Adipocyte (in vitro differentiated cells): ENCODE data around the gene TSEN54.

Experiments used
- DNase-seq: peaks from one replicate; pipeline ENCODE4 v3.0.0-alpha.2; 2015; ENCODE audit warnings: low read depth
- H3K27me3 ChIP-seq: replicated peaks from 2 replicates; pipeline ENCODE4 v1.7.0; 2013; ENCODE audit warnings: mild to moderate bottlenecking, low read length, moderate library complexity; ENCODE audit not compliant: control insufficient read depth, insufficient read depth
- H3K36me3 ChIP-seq: 2 replicates; pipeline ENCODE4 v1.7.0; 2013; ENCODE audit warnings: low read length, mild to moderate bottlenecking, moderate library complexity; ENCODE audit not compliant: control insufficient read depth, insufficient read depth, severe bottlenecking
- H3K4me1 ChIP-seq: 2 replicates; pipeline ENCODE4 v1.7.0; 2013; ENCODE audit warnings: mild to moderate bottlenecking, low read length, moderate library complexity; ENCODE audit not compliant: control insufficient read depth, insufficient read depth
- H3K4me3 ChIP-seq: 2 replicates; pipeline ENCODE4 v1.7.0; 2013; ENCODE audit warnings: mild to moderate bottlenecking, low read length, moderate library complexity
- H3K9ac ChIP-seq: 2 replicates; pipeline ENCODE4 v1.7.0; 2013; ENCODE audit warnings: mild to moderate bottlenecking, low read length, moderate library complexity
- H3K9me3 ChIP-seq: 2 replicates; pipeline ENCODE4 v1.7.0; 2013; ENCODE audit warnings: mild to moderate bottlenecking, low read length, moderate library complexity; ENCODE audit not compliant: control insufficient read depth

TSEN54 gene

GRCh38 chr17:75553295-75554110 lies 37.2 kb downstream of the TSEN54 start:
- Histone ChIP-seq H3K4me1 (peaks cover 5% of the 10 kb centered on the region), H3K27me3 (peaks cover 8% of the 10 kb centered on the region), H3K36me3 (no peaks in the 10 kb centered on the region), H3K4me3 (no peak overlapping the region), H3K9ac (no peak overlapping the region), H3K9me3 (no peaks in the 10 kb centered on the region)
- DNase-seq = no peak

- Histone ChIP-seq H3K36me3 (no peaks in the 10 kb centered on the region), H3K4me1 (peaks cover 5% of the 10 kb centered on the region), H3K9ac (no peak overlapping the region), H3K9me3 (no peaks in the 10 kb centered on the region), H3K4me3 (no peak overlapping the region), H3K27me3 (no peaks in the 10 kb centered on the region)
- DNase-seq = no peak
These were observed 39.4 kb downstream of the TSEN54 start for GRCh38 chr17:75555679-75556153.

DNA sequence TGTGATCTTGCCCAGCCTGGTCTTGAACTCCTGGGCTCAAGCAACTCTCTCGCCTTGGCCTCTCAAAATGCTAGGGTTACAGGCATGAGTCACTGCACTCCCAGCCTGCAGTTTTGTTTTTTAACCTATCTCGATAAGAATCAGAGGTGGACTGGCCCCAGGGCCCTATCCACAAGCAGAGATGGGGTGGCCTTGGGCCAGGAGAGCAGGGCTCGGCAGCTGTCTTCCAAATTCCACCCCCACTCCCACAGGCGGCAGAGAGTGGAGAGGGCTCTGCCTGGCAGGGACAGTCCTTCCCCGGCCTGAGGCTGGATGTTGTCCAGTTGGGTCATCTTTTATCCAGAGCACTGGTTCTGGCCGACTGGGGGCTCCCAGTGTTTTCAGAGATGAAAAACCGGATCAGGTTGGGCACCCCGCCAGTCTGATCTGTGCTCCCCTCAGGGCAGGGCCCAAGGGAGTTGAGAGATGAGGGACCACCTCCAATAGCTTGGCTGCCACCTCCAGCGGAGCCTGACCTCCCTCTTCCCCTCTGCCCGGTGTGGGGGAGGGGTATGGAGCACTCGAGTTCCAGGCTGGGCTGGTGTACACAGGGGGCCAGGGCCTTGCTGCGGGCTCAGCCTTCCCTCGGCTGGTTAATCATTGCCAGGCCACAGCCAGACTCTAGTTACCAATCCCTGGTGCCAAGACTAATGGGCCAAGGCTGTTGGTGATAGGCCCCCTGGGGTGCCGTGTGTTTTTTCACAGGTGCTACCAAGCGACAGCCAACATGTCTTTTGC lies 40.9 kb downstream of the TSEN54 start:
- Histone ChIP-seq H3K4me1 (peaks cover 10% of the 10 kb centered on the region), H3K9me3 (no peaks in the 10 kb centered on the region), H3K4me3 (no peak overlapping the region), H3K36me3 (no peaks in the 10 kb centered on the region), H3K27me3 (no peaks in the 10 kb centered on the region), H3K9ac (no peak overlapping the region)
- peak; percentile 25 for DNase-seq

- DNase-seq = no peak
- H3K9me3 ChIP-seq = no peaks in the 10 kb centered on the region
- no peaks in the 10 kb centered on the region for H3K36me3 ChIP-seq
- peaks cover 12% of the 10 kb centered on the region for H3K4me1 ChIP-seq
- H3K4me3 ChIP-seq = no peak overlapping the region
- H3K27me3 ChIP-seq = no peaks in the 10 kb centered on the region
- H3K9ac ChIP-seq = no peak overlapping the region
These were observed 41.7 kb downstream of the TSEN54 start for GRCh38 chr17:75557852-75558665.

DNA sequence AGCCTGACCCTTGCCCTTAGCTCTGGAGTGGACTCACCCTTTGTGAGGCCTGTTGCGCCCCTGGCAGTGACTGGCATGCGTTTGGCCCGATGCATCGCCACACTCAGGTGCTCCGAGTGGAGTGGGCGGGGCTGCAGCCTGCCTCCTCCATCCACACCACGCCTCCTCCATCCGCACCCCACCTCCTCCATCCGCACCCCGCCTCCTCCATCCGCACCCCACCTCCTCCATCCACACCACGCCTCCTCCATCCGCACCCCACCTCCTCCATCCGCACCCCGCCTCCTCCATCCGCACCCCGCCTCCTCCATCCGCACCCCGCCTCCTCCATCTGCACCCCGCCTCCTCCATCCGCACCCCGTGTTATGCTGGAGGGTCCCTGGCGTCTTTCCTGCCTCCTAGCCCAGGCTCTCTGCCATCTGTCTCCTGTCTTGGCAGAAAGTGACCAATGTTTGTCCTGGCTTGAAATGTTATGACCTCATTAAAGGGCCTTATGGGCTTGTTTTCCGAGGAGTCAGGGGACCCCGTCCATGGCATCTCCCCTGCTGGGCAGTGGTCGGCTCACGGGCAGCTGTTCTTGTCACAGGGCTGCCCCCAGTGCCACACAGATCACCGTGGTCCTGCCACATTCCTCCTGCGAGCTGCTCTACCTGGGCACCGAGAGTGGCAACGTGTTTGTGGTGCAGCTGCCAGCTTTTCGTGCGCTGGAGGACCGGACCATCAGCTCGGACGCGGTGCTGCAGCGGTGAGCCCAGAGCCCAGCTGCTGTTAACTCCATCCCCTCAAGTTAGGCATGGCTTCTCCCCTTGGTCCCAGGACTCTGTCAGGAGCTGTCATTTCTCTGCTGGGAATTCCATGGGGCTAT lies 42.6 kb downstream of the TSEN54 start:
- peaks cover 6% of the 10 kb centered on the region for H3K27me3 ChIP-seq
- H3K9ac ChIP-seq = no peak overlapping the region
- H3K4me1 ChIP-seq = peaks cover 12% of the 10 kb centered on the region
- no peak for DNase-seq
- no peaks in the 10 kb centered on the region for H3K9me3 ChIP-seq
- H3K4me3 ChIP-seq = no peak overlapping the region
- H3K36me3 ChIP-seq = no peaks in the 10 kb centered on the region

DNA sequence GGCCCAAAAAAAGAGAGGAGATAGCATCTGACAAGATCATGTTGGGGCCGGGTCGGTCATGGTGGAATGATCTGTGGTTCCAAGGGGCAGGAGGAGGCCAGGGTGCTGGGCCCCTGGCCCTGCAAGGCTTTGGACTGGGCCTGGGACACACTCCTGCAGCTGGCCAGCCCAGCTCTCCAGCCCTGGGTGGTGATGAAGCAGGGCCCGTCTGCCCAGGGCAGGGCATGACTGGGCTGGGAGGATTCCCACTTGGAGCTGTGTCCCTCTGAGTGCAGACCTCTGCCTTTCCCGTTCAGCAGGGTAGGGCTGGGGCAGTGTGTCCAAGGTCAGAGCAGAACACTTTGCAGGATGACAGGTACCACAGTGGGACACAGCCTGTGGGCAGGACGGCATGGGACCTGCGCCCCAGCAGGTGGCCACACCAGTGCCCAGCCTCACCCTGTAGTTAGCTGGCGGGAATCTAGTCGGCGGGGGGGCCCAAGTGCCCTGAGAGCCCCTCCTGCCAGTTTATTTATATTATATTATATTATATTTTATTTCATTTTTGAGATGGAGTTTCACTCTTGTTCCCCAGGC lies 43.7 kb downstream of the TSEN54 start:
- no peak overlapping the region for H3K4me3 ChIP-seq
- no peak overlapping the region for H3K9ac ChIP-seq
- H3K36me3 ChIP-seq = no peaks in the 10 kb centered on the region
- peaks cover 14% of the 10 kb centered on the region for H3K27me3 ChIP-seq
- H3K4me1 ChIP-seq = peaks cover 12% of the 10 kb centered on the region
- DNase-seq = no peak
- H3K9me3 ChIP-seq = no peaks in the 10 kb centered on the region

- Histone ChIP-seq H3K9ac (no peak overlapping the region), H3K4me1 (peaks cover 12% of the 10 kb centered on the region), H3K4me3 (no peak overlapping the region), H3K27me3 (peaks cover 24% of the 10 kb centered on the region), H3K36me3 (no peaks in the 10 kb centered on the region), H3K9me3 (no peaks in the 10 kb centered on the region)
- DNase-seq = no peak
These were observed 45.7 kb downstream of the TSEN54 start for GRCh38 chr17:75561927-75562603.

GRCh38 chr17:75563063-75563758 lies 46.9 kb downstream of the TSEN54 start:
- Histone ChIP-seq H3K9ac (no peak overlapping the region), H3K4me1 (peaks cover 7% of the 10 kb centered on the region), H3K9me3 (no peaks in the 10 kb centered on the region), H3K27me3 (peaks cover 32% of the 10 kb centered on the region), H3K36me3 (no peaks in the 10 kb centered on the region), H3K4me3 (no peak overlapping the region)
- no peak for DNase-seq

GRCh38 chr17:75564195-75564594 lies 47.9 kb downstream of the TSEN54 start:
- DNase-seq = no peak
- peaks cover 41% of the 10 kb centered on the region for H3K27me3 ChIP-seq
- no peaks in the 10 kb centered on the region for H3K9me3 ChIP-seq
- H3K4me1 ChIP-seq = peaks cover 7% of the 10 kb centered on the region
- H3K36me3 ChIP-seq = no peaks in the 10 kb centered on the region
- no peak overlapping the region for H3K4me3 ChIP-seq
- no peak overlapping the region for H3K9ac ChIP-seq
